Pancreas (tissue), 10 donors: ENCODE measurements around the gene SRMS. TPM values are rescaled to one million over a fixed set of nuclear protein-coding genes. Genes with fewer than 3 reads are reported as not detected.
A peak's percentile ranks its signal among the peaks of the same experiment; 100 is the strongest.
"Not testable (repeated sequence)": the region's sequence is repeated elsewhere in the genome, so short reads cannot be mapped to it uniquely, and the experiment has no call there.

ENCODE experiments used
- ATAC-seq, 4 donors: fragments of 200-7000 bp; cut with Tn5 transposase; one replicate each; pipeline versions ENCODE4 v1.8.0 to v1.9.1; 2020; ENCODE audit warnings: mild to moderate bottlenecking in 4 of 4, moderate library complexity in 4 of 4
- DNase-seq, 6 donors: peaks; one replicate each; pipeline ENCODE4 v3.0.0-alpha.2; 2020
- FAIRE-seq: peaks from 2 replicates; lab custom pipeline; 2012; peaks lifted over from hg19 to GRCh38; lab: Jason Lieb, UNC
- H3K27ac ChIP-seq, 4 donors: fragments of 200-600 bp; sonication (generic); 1 replicate in 3 of 4; 2 replicates in 1 of 4; pipeline versions ENCODE4 v1.5.0 to v1.8.0; 2020
- H3K27me3 ChIP-seq, 4 donors: fragments of 200-600 bp; one replicate each; pipeline ENCODE4 v1.8.0; 2021
- H3K36me3 ChIP-seq, 3 donors: fragments of 200-600 bp; sonication (generic) in 1 of 3; one replicate each; pipeline versions ENCODE4 v1.5.0 to v1.8.0; 2020 to 2021
- H3K4me1 ChIP-seq, 3 donors: fragments of 200-600 bp; one replicate each; pipeline ENCODE4 v1.8.0; 2021
- H3K4me3 ChIP-seq, 4 donors: fragments of 200-600 bp; sonication (generic) in 2 of 4; one replicate each; pipeline versions ENCODE4 v1.5.0 to v1.8.0; 2020 to 2021
- H3K9me3 ChIP-seq, 4 donors: fragments of 200-600 bp; one replicate each; pipeline ENCODE4 v1.8.0; 2021
- WGBS, 2 donors: extraction: QIAGEN DNeasy Blood & Tissue Kit; methylation state at CpG; one replicate each; pipeline ENCODE4 v1.1.7; 2013; 5-methylcytosine and 5-hydroxymethylcytosine counted together
- intact Hi-C, 3 donors: fragments of 100-400 bp; cut with DNase I; formaldehyde crosslinking; loops; one replicate each; pipeline versions ENCODE4 v1.11.1 to v1.14.2; 2022
- polyA plus RNA-seq, 2 donors: library from polyadenylated mRNA; stranded (reverse); fragments of 200-250 nt; gene quantifications; one replicate each; pipeline ENCODE4 v1.2.3, GENCODE V29; 2013
- total RNA-seq, 6 donors: library from RNA; stranded (reverse); fragmentation: NEBNext Ultra II Directional in 4 of 6; extraction: Animal tissue kit (Norgen Biotek cat#: 25700) in 4 of 6; gene quantifications; one replicate each; pipeline versions ENCODE4 v1.2.1 to v1.2.4, GENCODE V29; 2021 to 2023
- TF ChIP-seq, protein P1 (sequence below), 4 donors: fragments of 200-600 bp; sonication (generic) in 3 of 4; IDR thresholded peaks; one replicate each; pipeline versions ENCODE4 v1.5.0 to v1.8.0; 2021; ENCODE audit warnings: antibody characterized with exemption in 4 of 4
- donor health status: healthy with polysubstance abuse.
- donor health status: DM: no; HTN: no; CAD: no; lungs with moderate emphysema.
- donor health status: DM: no; HTN: no; CAD: no.
- donor health status: control.
- donor health status: control.
- donor health status: Bipolar disorder and iron deficiency.
- donor health status: DM: yes; HTN: yes; CAD: no.
- donor health status: DM: no; HTN: no; CAD: no.
- donor health status: DM: no; HTN: no; CAD: no.
- donor health status: DM: yes; HTN: yes; CAD: no.

Gene SRMS
- total and polyA plus RNA-seq, 8 donors = not detected

- H3K36me3 ChIP-seq = peaks cover 0 to 31% (median 0%) of the 10 kb centered on the region in 3 donors
- ATAC-seq (no peak), DNase-seq (peak in 1 of 6 donors; percentile 65), FAIRE-seq (no peak)
- TF ChIP-seq, protein P1, sequence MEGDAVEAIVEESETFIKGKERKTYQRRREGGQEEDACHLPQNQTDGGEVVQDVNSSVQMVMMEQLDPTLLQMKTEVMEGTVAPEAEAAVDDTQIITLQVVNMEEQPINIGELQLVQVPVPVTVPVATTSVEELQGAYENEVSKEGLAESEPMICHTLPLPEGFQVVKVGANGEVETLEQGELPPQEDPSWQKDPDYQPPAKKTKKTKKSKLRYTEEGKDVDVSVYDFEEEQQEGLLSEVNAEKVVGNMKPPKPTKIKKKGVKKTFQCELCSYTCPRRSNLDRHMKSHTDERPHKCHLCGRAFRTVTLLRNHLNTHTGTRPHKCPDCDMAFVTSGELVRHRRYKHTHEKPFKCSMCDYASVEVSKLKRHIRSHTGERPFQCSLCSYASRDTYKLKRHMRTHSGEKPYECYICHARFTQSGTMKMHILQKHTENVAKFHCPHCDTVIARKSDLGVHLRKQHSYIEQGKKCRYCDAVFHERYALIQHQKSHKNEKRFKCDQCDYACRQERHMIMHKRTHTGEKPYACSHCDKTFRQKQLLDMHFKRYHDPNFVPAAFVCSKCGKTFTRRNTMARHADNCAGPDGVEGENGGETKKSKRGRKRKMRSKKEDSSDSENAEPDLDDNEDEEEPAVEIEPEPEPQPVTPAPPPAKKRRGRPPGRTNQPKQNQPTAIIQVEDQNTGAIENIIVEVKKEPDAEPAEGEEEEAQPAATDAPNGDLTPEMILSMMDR (IDR thresholded peaks at IDR 0.05) = no peak
- no peaks in the 10 kb centered on the region for H3K27me3 ChIP-seq
- H3K27ac ChIP-seq = no peak overlapping the region
- no peaks in the 10 kb centered on the region for H3K9me3 ChIP-seq
- WGBS, 2 donors = 93 to 94% methylated on average over 53 to 54 of the region's 54 CpGs
- no peak overlapping the region for H3K4me3 ChIP-seq
- H3K4me1 ChIP-seq = no peaks in the 10 kb centered on the region
- intact Hi-C loops = no loop called here
Observed at GRCh38 chr20:63562461-63563224, 15.1 kb upstream of the SRMS start.

GRCh38 chr20:63561624-63562396 is 14.3 kb upstream of the SRMS start:
- 86 to 90% methylated on average over 36 of the region's 36 CpGs for WGBS, 2 donors

GRCh38 chr20:63560856-63561609 is 13.5 kb upstream of the SRMS start:
- no peak for FAIRE-seq
- Histone ChIP-seq H3K36me3 (peaks cover 0 to 31% (median 0%) of the 10 kb centered on the region in 3 donors), H3K27ac (no peak overlapping the region), H3K27me3 (no peaks in the 10 kb centered on the region), H3K9me3 (no peaks in the 10 kb centered on the region), H3K4me3 (no peak overlapping the region), H3K4me1 (no peaks in the 10 kb centered on the region)
- WGBS, 2 donors = 92 to 96% methylated on average over 26 of the region's 26 CpGs
- TF ChIP-seq, protein P1 (IDR thresholded peaks at IDR 0.05) = no peak
- ATAC-seq = no peak
- intact Hi-C loops = no loop called here
- peak in 1 of 6 donors; percentile 78 for DNase-seq

More at GRCh38 chr20:63561624-63562396, 14.3 kb upstream of the SRMS start:
- no peak overlapping the region for H3K4me3 ChIP-seq
- ATAC-seq = no peak
- no peaks in the 10 kb centered on the region for H3K9me3 ChIP-seq
- peak in 1 of 6 donors; percentile 74 for DNase-seq
- H3K4me1 ChIP-seq = no peaks in the 10 kb centered on the region
- H3K36me3 ChIP-seq = peaks cover 0 to 31% (median 0%) of the 10 kb centered on the region in 3 donors
- TF ChIP-seq, protein P1 (IDR thresholded peaks at IDR 0.05) = no peak
- H3K27me3 ChIP-seq = no peaks in the 10 kb centered on the region
- FAIRE-seq = no peak
- no peak overlapping the region for H3K27ac ChIP-seq
- intact Hi-C loops = no loop called here

DNA sequence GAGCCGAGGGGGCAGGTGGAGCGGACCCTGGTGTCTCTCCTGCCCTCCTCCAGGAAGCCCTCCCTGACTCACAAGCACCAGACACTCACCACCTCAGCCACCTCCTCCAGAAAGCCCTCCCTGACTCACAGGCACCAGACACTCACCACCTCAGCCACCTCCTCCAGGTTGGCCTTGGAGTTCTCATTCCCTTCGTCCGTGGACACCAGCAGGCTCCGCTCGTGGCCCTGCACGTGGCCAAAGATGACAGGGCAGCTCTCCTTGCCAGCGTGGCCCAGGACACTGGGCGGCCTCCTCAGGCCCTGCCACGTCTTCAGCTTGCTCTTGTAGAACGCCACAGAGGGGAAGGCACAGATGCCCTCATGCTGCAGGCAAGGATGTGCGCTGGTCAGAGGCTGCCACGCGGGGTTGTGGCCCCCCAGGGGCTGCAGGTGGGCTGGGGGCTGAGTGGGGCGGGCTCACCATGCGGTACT is 12.8 kb upstream of the SRMS start:
- H3K27me3 ChIP-seq = no peaks in the 10 kb centered on the region
- peaks cover 0 to 31% (median 0%) of the 10 kb centered on the region in 3 donors for H3K36me3 ChIP-seq
- intact Hi-C loops = no loop called here
- TF ChIP-seq, protein P1 (IDR thresholded peaks at IDR 0.05) = no peak
- DNase-seq (no peak), FAIRE-seq (no peak), ATAC-seq (no peak)
- no peaks in the 10 kb centered on the region for H3K4me1 ChIP-seq
- H3K9me3 ChIP-seq = no peaks in the 10 kb centered on the region
- no peak overlapping the region for H3K27ac ChIP-seq
- no peak overlapping the region for H3K4me3 ChIP-seq
- WGBS, 2 donors = 92 to 97% methylated on average over 16 of the region's 16 CpGs

DNA sequence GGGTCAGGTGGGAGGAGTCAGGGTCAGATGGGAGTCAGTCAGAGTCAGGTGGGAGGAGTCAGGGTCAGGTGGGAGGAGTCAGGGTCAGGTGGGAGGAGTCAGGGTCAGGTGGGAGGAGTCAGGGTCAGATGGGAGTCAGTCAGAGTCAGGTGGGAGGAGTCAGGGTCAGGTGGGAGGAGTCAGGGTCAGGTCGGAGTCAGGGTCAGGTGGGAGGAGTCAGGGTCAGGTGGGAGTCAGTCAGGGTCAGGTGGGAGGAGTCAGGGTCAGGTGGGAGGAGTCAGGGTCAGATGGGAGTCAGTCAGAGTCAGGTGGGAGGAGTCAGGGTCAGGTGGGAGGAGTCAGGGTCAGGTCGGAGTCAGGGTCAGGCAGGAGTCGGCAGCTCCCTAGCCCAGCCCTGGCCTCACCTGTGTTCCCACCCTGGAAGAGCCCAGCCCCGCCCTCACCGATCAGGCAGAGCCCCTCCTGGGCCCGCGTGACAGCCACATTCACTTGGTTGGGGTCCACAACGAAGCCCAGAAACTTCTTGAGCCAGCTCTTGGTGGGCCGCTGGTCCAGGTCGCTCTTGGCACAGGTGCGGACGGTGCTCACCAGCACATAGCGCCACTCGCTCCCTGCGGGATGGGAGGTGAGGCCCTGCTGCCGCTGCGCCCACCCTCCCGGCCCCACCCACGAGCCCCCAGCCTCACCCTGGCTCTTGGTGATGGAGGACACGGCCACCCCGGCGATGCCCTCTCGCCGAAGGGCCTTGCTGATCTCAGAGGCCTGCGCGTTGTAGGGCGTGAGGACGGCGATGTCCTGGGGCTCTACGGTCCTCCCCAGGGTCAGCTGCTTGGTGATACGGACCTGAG is 12.2 kb upstream of the SRMS start:
- H3K9me3 ChIP-seq, FAIRE-seq, H3K27me3 ChIP-seq, intact Hi-C loops, H3K27ac ChIP-seq, ATAC-seq, H3K4me1 ChIP-seq, H3K4me3 ChIP-seq: not testable (repeated sequence)
- H3K36me3 ChIP-seq = peaks cover 0 to 31% (median 0%) of the 10 kb centered on the region in 3 donors
- DNase-seq = peak in 1 of 6 donors; percentile 70
- WGBS, 2 donors = 92 to 98% methylated on average over 29 to 30 of the region's 31 CpGs
